NT2/D1 (cell line): ENCODE data around the gene TMEM91.

Experiments used
- SUZ12 ChIP-seq: IDR thresholded peaks from 2 replicates; pipeline ENCODE4 v1.6.1; 2011; ENCODE audit not compliant: insufficient read length, insufficient read depth; ENCODE audit errors: extremely low read depth
- YY1 ChIP-seq: IDR thresholded peaks from 2 replicates; pipeline ENCODE4 v1.6.1; 2011; ENCODE audit not compliant: insufficient read length, insufficient read depth
- ZNF274 ChIP-seq: IDR thresholded peaks from 2 replicates; pipeline ENCODE4 v1.6.1; 2011; ENCODE audit warnings: mild to moderate bottlenecking, low read depth, low read length

DNA sequence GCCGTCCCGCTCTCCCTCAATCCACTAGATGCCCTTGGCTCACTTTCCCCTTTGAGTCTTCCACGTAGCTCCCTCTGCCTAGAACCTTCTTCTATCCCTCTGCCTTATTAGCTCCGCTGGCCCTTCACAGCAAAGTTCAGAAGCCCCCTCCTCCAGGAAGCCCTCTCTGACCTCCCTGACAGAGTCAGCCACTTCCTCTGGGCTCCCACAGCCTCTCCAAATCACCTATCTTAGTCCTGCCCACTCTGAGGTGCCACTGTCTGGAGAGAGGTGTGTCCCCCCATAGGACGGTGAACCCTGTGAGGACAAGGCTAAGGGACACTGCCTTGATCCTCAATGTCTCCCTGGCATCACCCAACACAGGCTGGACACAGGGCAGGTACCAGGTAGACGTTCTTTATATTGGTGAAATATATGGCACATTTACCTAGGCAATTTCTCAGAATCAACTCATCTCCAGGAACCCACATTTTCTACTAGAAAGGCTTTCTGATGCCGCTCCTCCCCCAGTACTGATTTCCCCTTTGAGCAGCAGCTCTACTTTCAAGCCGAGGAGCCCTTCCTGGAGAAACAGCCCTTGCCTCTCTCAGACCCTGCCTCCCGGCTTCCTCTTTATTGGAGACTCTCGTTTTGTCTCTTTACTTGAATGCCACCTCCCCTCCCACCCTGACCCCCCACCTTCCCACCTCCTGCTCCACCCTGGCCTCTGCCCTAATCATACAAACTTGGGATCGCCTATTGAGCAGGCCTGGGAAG is 19.2 kb upstream of the TMEM91 start:
- TF ChIP-seq ZNF274: no peak
- no peak for TF ChIP-seq SUZ12
- no peak for TF ChIP-seq YY1
